Measurements from ENCODE around the gene NAA60. TPM values are rescaled to one million over a fixed set of nuclear protein-coding genes. Genes with fewer than 3 reads are reported as not detected.
A peak's percentile ranks its signal among the peaks of the same experiment; 100 is the strongest.
"Not testable (repeated sequence)": the region's sequence is repeated elsewhere in the genome, so short reads cannot be mapped to it uniquely, and the experiment has no call there.

NAA60 gene
- total RNA-seq, 4 donors from 2014 or later = 17.0 to 31.7 (median 26.5) TPM

GRCh38 chr16:3470723-3471122, 27.2 kb downstream of the NAA60 start:
- ATAC-seq (ENCODE audit: low FRiP score) = no peak
- no peak for TF ChIP-seq CTCF (IDR thresholded peaks at IDR 0.05)
- no peak for DNase-seq (ENCODE audit: low spot score)

GRCh38 chr16:3471518-3472176, 28.2 kb downstream of the NAA60 start:
- DNase-seq (ENCODE audit: low spot score) = no peak
- TF ChIP-seq CTCF (IDR thresholded peaks at IDR 0.05) = no peak
- ATAC-seq (ENCODE audit: low FRiP score) = no peak

GRCh38 chr16:3472878-3473595, 29.6 kb downstream of the NAA60 start:
- TF ChIP-seq CTCF (IDR thresholded peaks at IDR 0.05) = no peak
- DNase-seq (ENCODE audit: low spot score) = no peak
- no peak for ATAC-seq (ENCODE audit: low FRiP score)

GRCh38 chr16:3473596-3473943, 30.1 kb downstream of the NAA60 start:
- DNase-seq (ENCODE audit: low spot score); ATAC-seq (ENCODE audit: low FRiP score): not testable (repeated sequence)

- no peak for DNase-seq (ENCODE audit: low spot score)
- TF ChIP-seq CTCF (IDR thresholded peaks at IDR 0.05) = no peak
- peak; percentile 63 for ATAC-seq (ENCODE audit: low FRiP score)
Observed at GRCh38 chr16:3474136-3474779, 30.8 kb downstream of the NAA60 start.

GRCh38 chr16:3474870-3475269, 31.4 kb downstream of the NAA60 start:
- DNase-seq (ENCODE audit: low spot score); ATAC-seq (ENCODE audit: low FRiP score): not testable (repeated sequence)

- DNase-seq (ENCODE audit: low spot score) = no peak
- no peak for ATAC-seq (ENCODE audit: low FRiP score)
- TF ChIP-seq CTCF (IDR thresholded peaks at IDR 0.05) = no peak
Observed at GRCh38 chr16:3475604-3476375, 32.3 kb downstream of the NAA60 start.
